DOHH2 (cell line): ENCODE data around the gene PAX2.

Experiments used
- H3F3A ChIP-seq: fragments of 200-600 bp; sonication (generic), shearing (Covaris generic); 2 replicates; pipeline ENCODE4 v1.6.0; 2016; ENCODE audit warnings: antibody characterized with exemption, mild to moderate bottlenecking; ENCODE audit not compliant: control insufficient read depth, insufficient read depth
- H3K27ac ChIP-seq: fragments of 200-600 bp; sonication (generic); 2 replicates; pipeline ENCODE4 v1.5.1; 2014; ENCODE audit warnings: low read depth, mild to moderate bottlenecking, low read length, moderate library complexity
- H3K27me3 ChIP-seq: fragments of 200-600 bp; sonication (generic); 2 replicates; pipeline ENCODE4 v1.6.1; 2014; ENCODE audit warnings: mild to moderate bottlenecking, low read length, mixed read lengths; ENCODE audit not compliant: control insufficient read depth
- H3K36me3 ChIP-seq: fragments of 200-600 bp; sonication (generic); 2 replicates; pipeline ENCODE4 v1.6.1; 2014; ENCODE audit warnings: mild to moderate bottlenecking, low read length, moderate library complexity, mixed read lengths; ENCODE audit not compliant: control insufficient read depth
- H3K4me1 ChIP-seq: fragments of 200-600 bp; sonication (generic); 2 replicates; pipeline ENCODE4 v1.6.1; 2014; ENCODE audit warnings: mild to moderate bottlenecking, low read length, mixed read lengths; ENCODE audit not compliant: control insufficient read depth
- H3K4me2 ChIP-seq: fragments of 200-600 bp; sonication (generic); 2 replicates; pipeline ENCODE4 v1.6.0; 2014; ENCODE audit warnings: mild to moderate bottlenecking, low read length, moderate library complexity
- H3K4me3 ChIP-seq: fragments of 200-600 bp; sonication (generic); 2 replicates; pipeline ENCODE4 v1.5.1; 2014; ENCODE audit warnings: mild to moderate bottlenecking, low read length, mixed read lengths
- H3K79me2 ChIP-seq: fragments of 200-600 bp; sonication (generic); 2 replicates; pipeline ENCODE4 v1.6.1; 2014; ENCODE audit warnings: mild to moderate bottlenecking, low read length, mixed read lengths; ENCODE audit not compliant: control insufficient read depth
- H3K9me2 ChIP-seq: fragments of 200-600 bp; sonication (generic); replicated peaks from 2 replicates; pipeline ENCODE4 v1.6.1; 2014; ENCODE audit warnings: mild to moderate bottlenecking, low read length, mixed read lengths; ENCODE audit not compliant: control insufficient read depth
- H3K9me3 ChIP-seq: fragments of 200-600 bp; sonication (generic); 2 replicates; pipeline ENCODE4 v1.6.1; 2014; ENCODE audit warnings: antibody characterized with exemption, low read length, mixed read lengths; ENCODE audit not compliant: control insufficient read depth, insufficient read depth
- H4K20me1 ChIP-seq: fragments of 200-600 bp; sonication (generic); 2 replicates; pipeline ENCODE4 v1.6.0; 2014; ENCODE audit warnings: low read depth, mild to moderate bottlenecking, antibody characterized with exemption, low read length, moderate library complexity; ENCODE audit not compliant: control insufficient read depth, insufficient read depth
- CTCF ChIP-seq: fragments of 200-600 bp; sonication (generic); IDR thresholded peaks from one replicate; pipeline ENCODE4 v1.5.1; 2014; ENCODE audit warnings: antibody characterized with exemption, mild to moderate bottlenecking, low read depth, low read length; ENCODE audit not compliant: poor library complexity, severe bottlenecking
- EZH2phosphoT487 ChIP-seq: fragments of 200-600 bp; sonication (generic); IDR thresholded peaks from 2 replicates; pipeline ENCODE4 v1.6.1; 2017; ENCODE audit warnings: borderline replicate concordance, mild to moderate bottlenecking, antibody characterized with exemption, low read length, moderate library complexity, mixed read lengths

Gene PAX2

GRCh38 chr10:100743626-100744135 is 1.7 kb upstream of the PAX2 start:
- H3K27me3 ChIP-seq, result peaks cover 86% of the 10 kb centered on the region
- H3K9me2 ChIP-seq, result no peaks in the 10 kb centered on the region
- no peaks in the 10 kb centered on the region for H3K4me1 ChIP-seq
- H3K79me2 ChIP-seq, result no peaks in the 10 kb centered on the region
- TF ChIP-seq CTCF (peak; percentile 82), EZH2phosphoT487 (no peak)
- no peaks in the 10 kb centered on the region for H3K36me3 ChIP-seq
- no peak overlapping the region for H3K4me3 ChIP-seq
- H3K9me3 ChIP-seq, result no peaks in the 10 kb centered on the region
- no peak overlapping the region for H3K4me2 ChIP-seq
- H3F3A ChIP-seq, result no peaks in the 10 kb centered on the region
- H3K27ac ChIP-seq, result no peak overlapping the region
- H4K20me1 ChIP-seq, result no peaks in the 10 kb centered on the region

- H3K27me3 ChIP-seq, result peaks cover 91% of the 10 kb centered on the region
- no peaks in the 10 kb centered on the region for H3K36me3 ChIP-seq
- H3F3A ChIP-seq, result no peaks in the 10 kb centered on the region
- H3K4me1 ChIP-seq, result no peaks in the 10 kb centered on the region
- no peak overlapping the region for H3K4me2 ChIP-seq
- no peak overlapping the region for H3K27ac ChIP-seq
- no peak for TF ChIP-seq CTCF
- TF ChIP-seq EZH2phosphoT487, result no peak
- no peaks in the 10 kb centered on the region for H3K9me3 ChIP-seq
- H3K4me3 ChIP-seq, result no peak overlapping the region
- H3K9me2 ChIP-seq, result no peaks in the 10 kb centered on the region
- H4K20me1 ChIP-seq, result no peaks in the 10 kb centered on the region
- H3K79me2 ChIP-seq, result no peaks in the 10 kb centered on the region
Observed at GRCh38 chr10:100744136-100744986, 1.0 kb upstream of the PAX2 start.

- H3K4me1 ChIP-seq, result no peaks in the 10 kb centered on the region
- no peaks in the 10 kb centered on the region for H3K79me2 ChIP-seq
- TF ChIP-seq CTCF, result no peak
- no peak for TF ChIP-seq EZH2phosphoT487
- H3F3A ChIP-seq, result no peaks in the 10 kb centered on the region
- H3K9me3 ChIP-seq, result no peaks in the 10 kb centered on the region
- peaks cover 94% of the 10 kb centered on the region for H3K27me3 ChIP-seq
- H3K4me3 ChIP-seq, result no peak overlapping the region
- H3K4me2 ChIP-seq, result no peak overlapping the region
- H4K20me1 ChIP-seq, result no peaks in the 10 kb centered on the region
- no peak overlapping the region for H3K27ac ChIP-seq
- H3K36me3 ChIP-seq, result no peaks in the 10 kb centered on the region
- no peaks in the 10 kb centered on the region for H3K9me2 ChIP-seq
Observed at GRCh38 chr10:100745882-100746783, 751 bp downstream of the PAX2 start.
